ENCODE results near the gene SLC19A1.

DNA sequence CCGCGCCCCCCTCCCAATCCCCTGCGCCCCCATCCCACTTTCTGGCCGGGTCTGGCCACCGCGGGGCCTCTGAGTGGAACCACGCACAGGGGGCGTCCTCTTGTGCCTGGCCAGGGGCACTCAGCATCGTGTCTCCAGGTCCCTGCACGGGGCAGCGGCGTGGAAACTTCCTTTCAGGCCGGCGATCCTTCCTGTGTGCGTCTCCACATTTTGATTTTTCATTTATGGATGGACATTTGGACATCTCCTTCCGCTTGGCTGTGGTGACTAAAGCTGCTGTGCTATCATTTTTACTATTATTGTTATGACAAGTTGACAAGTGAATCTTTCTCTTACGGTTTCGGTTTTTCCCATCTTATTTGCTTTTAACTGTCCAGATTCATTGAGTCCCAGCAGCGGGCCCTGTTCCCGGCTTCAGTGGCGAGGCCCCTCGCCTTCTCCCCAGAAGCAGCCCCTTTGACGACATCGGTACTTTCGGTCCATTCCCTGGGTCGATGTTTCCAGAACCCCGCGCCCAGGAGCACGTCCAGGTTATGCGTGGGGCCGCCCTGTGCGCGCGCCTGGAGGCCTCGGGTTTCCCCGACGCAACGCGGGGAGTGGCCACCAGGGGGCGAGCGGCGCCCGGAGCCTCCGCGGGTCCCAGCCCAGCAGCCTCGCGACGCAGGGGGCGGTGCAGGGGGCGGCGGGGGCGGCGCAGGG is 12.4 kb upstream of the SLC19A1 start:
- TF ChIP-seq POLR2AphosphoS5 (IDR thresholded peaks at IDR 0.05; ENCODE audit: borderline replicate concordance, low read depth, low read length) (peak; percentile 26; the same call in 1 of the 2 replicates), EZH2 (IDR thresholded peaks at IDR 0.05) (no peak)

Data from SK-N-MC (cell line).